H1 (cell line): ENCODE data around the gene DGKH. TPM values are rescaled to one million over a fixed set of nuclear protein-coding genes. Genes with fewer than 3 reads are reported as not detected.

Experiments used
- CTCF ChIA-PET: fragments of 300-600 bp; sonication (Branson Sonifier 250); formaldehyde crosslinking; loops from one replicate; lab custom pipeline; 2021; ENCODE audit not compliant: partially characterized antibody; lab: Charles Lee
- POLR2A ChIA-PET: fragments of 300-600 bp; sonication (Branson Sonifier 250); formaldehyde crosslinking; loops from one replicate; lab custom pipeline; 2021; ENCODE audit warnings: inconsistent platforms; ENCODE audit not compliant: partially characterized antibody; lab: Charles Lee
- DNase-seq, 2 experiments: peaks; one replicate each; pipeline versions ENCODE4 v3.0.0 to v3.0.0-alpha.2; 2010 to 2022; ENCODE audit warnings: low spot score in 2 of 2, low read depth in 1 of 2, mixed read lengths in 1 of 2
- FAIRE-seq: peaks from 2 replicates; lab custom pipeline; 2011; peaks lifted over from hg19 to GRCh38; lab: Jason Lieb, UNC
- H2AFZ ChIP-seq: 2 replicates; pipeline ENCODE4 v1.8.1; 2012; ENCODE audit warnings: low read length, inconsistent platforms
- H2AK5ac ChIP-seq: 2 replicates; pipeline ENCODE4 v1.6.1; 2013; ENCODE audit warnings: low read depth, low read length
- H2BK120ac ChIP-seq: replicated peaks from 2 replicates; pipeline ENCODE3; 2013; ENCODE audit warnings: low read depth, low read length, inconsistent platforms
- H2BK12ac ChIP-seq: 2 replicates; pipeline ENCODE4 v1.6.1; 2013; ENCODE audit warnings: low read depth, low read length
- H2BK15ac ChIP-seq: 2 replicates; pipeline ENCODE4 v1.6.1; 2013; ENCODE audit warnings: low read length
- H2BK20ac ChIP-seq: 2 replicates; pipeline ENCODE4 v1.6.1; 2013; ENCODE audit warnings: low read length
- H2BK5ac ChIP-seq: 2 replicates; pipeline ENCODE4 v1.6.1; 2013; ENCODE audit warnings: low read depth, low read length
- H3K14ac ChIP-seq: 2 replicates; pipeline ENCODE4 v1.6.1; 2013; ENCODE audit warnings: inconsistent platforms; ENCODE audit not compliant: insufficient read length
- H3K18ac ChIP-seq: 2 replicates; pipeline ENCODE4 v1.6.1; 2013; ENCODE audit warnings: low read length; ENCODE audit errors: extremely low read depth
- H3K23ac ChIP-seq: 2 replicates; pipeline ENCODE4 v1.6.1; 2013; ENCODE audit warnings: inconsistent platforms; ENCODE audit not compliant: insufficient read length
- H3K23me2 ChIP-seq: 2 replicates; pipeline ENCODE4 v1.6.1; 2013; ENCODE audit warnings: low read depth, low read length
- H3K27ac ChIP-seq: 2 replicates; pipeline ENCODE4 v1.6.1; 2011; ENCODE audit warnings: low read depth, low read length, inconsistent platforms
- H3K27me3 ChIP-seq, 4 experiments: replicated peaks in 1 of 4; 1 replicate in 1 of 4; 2 replicates in 3 of 4; pipeline versions ENCODE4 v1.6.1 to v1.8.1; 2011 to 2013; ENCODE audit warnings: low read length in 3 of 4, mild to moderate bottlenecking in 3 of 4, inconsistent platforms in 2 of 4, mixed read lengths in 2 of 4, moderate library complexity in 1 of 4; ENCODE audit not compliant: control insufficient read depth in 3 of 4, insufficient read depth in 3 of 4; ENCODE audit errors: extremely low read depth in 1 of 4
- H3K36me3 ChIP-seq, 4 experiments: 2 replicates each; pipeline versions ENCODE4 v1.6.1 to v1.8.1; 2011 to 2013; ENCODE audit warnings: mild to moderate bottlenecking in 4 of 4, low read length in 3 of 4, moderate library complexity in 2 of 4, control low read depth in 1 of 4, inconsistent platforms in 1 of 4; ENCODE audit not compliant: insufficient read depth in 4 of 4, control insufficient read depth in 2 of 4
- H3K4ac ChIP-seq: replicated peaks from 2 replicates; pipeline ENCODE3; 2013; ENCODE audit warnings: low read length, low read depth, mixed read lengths, inconsistent platforms; ENCODE audit not compliant: insufficient read length
- H3K4me1 ChIP-seq, 4 experiments: replicated peaks in 1 of 4; 1 replicate in 1 of 4; 2 replicates in 3 of 4; pipeline versions ENCODE4 v1.6.1 to v1.8.1; 2011 to 2013; ENCODE audit warnings: low read length in 3 of 4, inconsistent platforms in 2 of 4, mixed read lengths in 1 of 4; ENCODE audit not compliant: insufficient read depth in 4 of 4, control insufficient read depth in 3 of 4
- H3K4me2 ChIP-seq, 2 experiments: 2 replicates each; pipeline versions ENCODE4 v1.6.1 to v1.8.1; 2011 to 2013; ENCODE audit warnings: low read depth in 2 of 2, low read length in 2 of 2, control low read depth in 1 of 2, inconsistent platforms in 1 of 2, mild to moderate bottlenecking in 1 of 2; ENCODE audit not compliant: insufficient read depth in 1 of 2
- H3K4me3 ChIP-seq, 4 experiments: fragments of 200-600, 300-600 bp in 1 of 4; sonication (generic), shearing (Covaris generic), sonication (Bioruptor Twin) in 1 of 4; 2 replicates each; pipeline versions ENCODE4 v1.5.1 to v1.8.1; 2011 to 2016; ENCODE audit warnings: low read length in 4 of 4, low read depth in 3 of 4, control low read depth in 2 of 4, inconsistent platforms in 2 of 4, mild to moderate bottlenecking in 2 of 4, mixed read lengths in 1 of 4, moderate library complexity in 1 of 4; ENCODE audit not compliant: insufficient read depth in 2 of 4; ENCODE audit errors: extremely low read depth in 1 of 4
- H3K56ac ChIP-seq: replicated peaks from 2 replicates; pipeline ENCODE3; 2013; ENCODE audit warnings: low read depth, mild to moderate bottlenecking, mixed read lengths, low read length, inconsistent platforms; ENCODE audit not compliant: insufficient read length
- H3K79me1 ChIP-seq: 2 replicates; pipeline ENCODE4 v1.6.1; 2013; ENCODE audit warnings: low read depth, low read length, control low read depth
- H3K79me2 ChIP-seq, 2 experiments: 2 replicates each; pipeline versions ENCODE4 v1.6.1 to v1.8.1; 2012 to 2013; ENCODE audit warnings: low read length in 2 of 2, mild to moderate bottlenecking in 2 of 2, inconsistent platforms in 1 of 2; ENCODE audit not compliant: insufficient read depth in 2 of 2, control insufficient read depth in 1 of 2
- H3K9ac ChIP-seq, 4 experiments: replicated peaks in 1 of 4; 1 replicate in 1 of 4; 2 replicates in 3 of 4; pipeline versions ENCODE4 v1.6.1 to v1.8.1; 2011 to 2013; ENCODE audit warnings: low read depth in 3 of 4, low read length in 3 of 4, control low read depth in 2 of 4, mild to moderate bottlenecking in 2 of 4, moderate library complexity in 2 of 4, inconsistent platforms in 1 of 4; ENCODE audit errors: extremely low read depth in 1 of 4
- H3K9me3 ChIP-seq, 2 experiments: 2 replicates each; pipeline versions ENCODE4 v1.6.1 to v1.8.1; 2012 to 2013; ENCODE audit warnings: mild to moderate bottlenecking in 2 of 2, moderate library complexity in 2 of 2, control low read depth in 1 of 2, inconsistent platforms in 1 of 2, low read depth in 1 of 2, low read length in 1 of 2, mixed read lengths in 1 of 2; ENCODE audit not compliant: insufficient read depth in 2 of 2
- H4K20me1 ChIP-seq, 2 experiments: replicated peaks in 1 of 2; 2 replicates each; pipeline versions ENCODE3 to v1.8.1; 2011 to 2013; ENCODE audit warnings: inconsistent platforms in 2 of 2, low read length in 2 of 2, mild to moderate bottlenecking in 1 of 2; ENCODE audit not compliant: insufficient read depth in 2 of 2, control insufficient read depth in 1 of 2
- H4K5ac ChIP-seq: 2 replicates; pipeline ENCODE4 v1.6.1; 2013; ENCODE audit warnings: low read length, low read depth, mixed read lengths, inconsistent platforms; ENCODE audit not compliant: insufficient read length
- H4K8ac ChIP-seq: 2 replicates; pipeline ENCODE4 v1.8.0; 2013; ENCODE audit warnings: mild to moderate bottlenecking, moderate library complexity, low read length, inconsistent platforms; ENCODE audit not compliant: insufficient read depth; ENCODE audit errors: extremely low read depth
- H4K91ac ChIP-seq: replicated peaks from 2 replicates; pipeline ENCODE3; 2013; ENCODE audit warnings: low read length, mixed read lengths, inconsistent platforms; ENCODE audit not compliant: insufficient read length
- ASH2L ChIP-seq: fragments of 200-600, 300-600 bp; sonication (generic); IDR thresholded peaks from one replicate; pipeline ENCODE4 v1.7.1; 2017; ENCODE audit warnings: low read length
- ATF2 ChIP-seq: IDR thresholded peaks from 2 replicates; pipeline ENCODE4 v1.6.1; 2012; ENCODE audit warnings: low read length, inconsistent platforms
- BACH1 ChIP-seq: IDR thresholded peaks from 2 replicates; pipeline ENCODE4 v1.6.1; 2012; ENCODE audit warnings: low read length, improper control_type of control experiment
- FOSL1 ChIP-seq: IDR thresholded peaks from 2 replicates; pipeline ENCODE4 v1.6.1; 2011; ENCODE audit warnings: mild to moderate bottlenecking, low read depth, low read length, moderate library complexity; ENCODE audit not compliant: insufficient read depth
- TAF1 ChIP-seq: IDR thresholded peaks from 2 replicates; pipeline ENCODE4 v1.6.1; 2011; ENCODE audit warnings: mild to moderate bottlenecking, low read depth, low read length
- TCF12 ChIP-seq: IDR thresholded peaks from 2 replicates; pipeline ENCODE4 v1.6.1; 2011; ENCODE audit warnings: low read depth, mild to moderate bottlenecking, low read length
- YY1 ChIP-seq: IDR thresholded peaks from 2 replicates; pipeline ENCODE4 v1.6.1; 2011; ENCODE audit warnings: low read depth, mild to moderate bottlenecking, low read length
- WGBS, 2 experiments: shearing (Covaris generic) in 1 of 2; methylation state at CpG; one replicate each; pipeline versions ENCODE4 v1.1.6 to v1.1.7; 2013 to 2015; ENCODE audit warnings: low lambda C conversion rate in 2 of 2, mixed read lengths in 2 of 2, inconsistent platforms in 1 of 2, low coverage in 1 of 2, missing lambda C conversion rate in 1 of 2; ENCODE audit not compliant: insufficient replicate concordance in 2 of 2, insufficient coverage in 1 of 2, insufficient read length in 1 of 2; ENCODE audit errors: extremely low coverage in 1 of 2, missing lambda C conversion rate in 1 of 2; 5-methylcytosine and 5-hydroxymethylcytosine counted together
- polyA plus RNA-seq, 7 experiments: library from polyadenylated mRNA; depleted of rRNA in 3 of 7; stranded (reverse) in 5 of 7; unstranded in 2 of 7; fragments of >200 nt in 5 of 7; fragments of 200-250 nt in 2 of 7; gene quantifications; 1 replicate in 5 of 7; 2 replicates in 1 of 7; 4 replicates in 1 of 7; pipeline versions ENCODE4 v1.2.1 to v1.2.3, GENCODE V29; 2011 to 2013; ENCODE audit warnings: missing spikeins in 2 of 7, mixed read lengths in 2 of 7
- total RNA-seq: library from RNA; stranded (reverse); fragmentation: NEBNext Ultra II Directional; extraction: Animal tissue kit (Norgen Biotek cat#: 25700); gene quantifications from 2 replicates; pipeline ENCODE4 v1.2.1, GENCODE V29; 2021
- TF ChIP-seq, protein P1 (sequence below), 3 experiments: IDR thresholded peaks; 1 replicate in 2 of 3; 2 replicates in 1 of 3; pipeline versions ENCODE4 v1.5.1 to v1.6.1; 2011; ENCODE audit warnings: low read length in 3 of 3, mild to moderate bottlenecking in 3 of 3, inconsistent platforms in 2 of 3, low read depth in 1 of 3, moderate library complexity in 1 of 3; ENCODE audit not compliant: insufficient read depth in 1 of 3; ENCODE audit errors: control extremely low read depth in 1 of 3

Gene DGKH
- total and polyA plus RNA-seq, 2 of the 8 experiments (the other 6 are each of a cell fraction or from before 2014, with no cell fraction given): 2.1 to 7.9 TPM

- Histone ChIP-seq H2BK12ac (no peak overlapping the region), H3K79me2 (no peaks in the 10 kb centered on the region), H3K23me2 (no peaks in the 10 kb centered on the region), H3K4me2 (no peak overlapping the region), H3K36me3 (peaks cover 0 to 2% (median 0%) of the 10 kb centered on the region in 4 experiments; a peak in 1 of 8 replicates), H2BK20ac (no peak overlapping the region), H2BK15ac (no peak overlapping the region), H2AK5ac (no peak overlapping the region), H3K9ac (no peak overlapping the region), H3K18ac (no peak overlapping the region), H3K9me3 (no peaks in the 10 kb centered on the region), H3K4me1 (no peaks in the 10 kb centered on the region), H3K56ac (no peak overlapping the region), H4K91ac (no peak overlapping the region), H3K27me3 (no peaks in the 10 kb centered on the region; a peak in 1 of 7 replicates), H2BK120ac (no peak overlapping the region), H4K8ac (no peak overlapping the region), H4K20me1 (no peaks in the 10 kb centered on the region), H3K27ac (no peak overlapping the region), H3K79me1 (no peaks in the 10 kb centered on the region), H2BK5ac (no peak overlapping the region), H3K23ac (no peak overlapping the region), H3K4ac (no peak overlapping the region), H4K5ac (no peak overlapping the region), H3K14ac (no peak overlapping the region), H2AFZ (no peak overlapping the region), H3K4me3 (no peak overlapping the region)
- FAIRE-seq (no peak), DNase-seq (no peak)
- WGBS, 2 experiments: 87% methylated on average over 6 of the region's 6 CpGs; no CpG with 5 or more reads in 1 of the 2 experiments
- CTCF ChIA-PET: interaction anchor here (0.6 to 1.4 kb wide), 2 partner anchors 161 to 388 kb away, joined by 3 to 5 read pairs; no protein-coding TSS in a partner anchor
- POLR2A ChIA-PET: interaction anchor here (0.6 to 0.7 kb wide), 2 partner anchors 139 to 215 kb away, joined by 3 to 5 read pairs; no protein-coding TSS in a partner anchor
- no peak for TF ChIP-seq ATF2
- TF ChIP-seq TAF1: no peak
- TF ChIP-seq FOSL1: no peak
- TF ChIP-seq ASH2L: no peak
- TF ChIP-seq, protein P1, sequence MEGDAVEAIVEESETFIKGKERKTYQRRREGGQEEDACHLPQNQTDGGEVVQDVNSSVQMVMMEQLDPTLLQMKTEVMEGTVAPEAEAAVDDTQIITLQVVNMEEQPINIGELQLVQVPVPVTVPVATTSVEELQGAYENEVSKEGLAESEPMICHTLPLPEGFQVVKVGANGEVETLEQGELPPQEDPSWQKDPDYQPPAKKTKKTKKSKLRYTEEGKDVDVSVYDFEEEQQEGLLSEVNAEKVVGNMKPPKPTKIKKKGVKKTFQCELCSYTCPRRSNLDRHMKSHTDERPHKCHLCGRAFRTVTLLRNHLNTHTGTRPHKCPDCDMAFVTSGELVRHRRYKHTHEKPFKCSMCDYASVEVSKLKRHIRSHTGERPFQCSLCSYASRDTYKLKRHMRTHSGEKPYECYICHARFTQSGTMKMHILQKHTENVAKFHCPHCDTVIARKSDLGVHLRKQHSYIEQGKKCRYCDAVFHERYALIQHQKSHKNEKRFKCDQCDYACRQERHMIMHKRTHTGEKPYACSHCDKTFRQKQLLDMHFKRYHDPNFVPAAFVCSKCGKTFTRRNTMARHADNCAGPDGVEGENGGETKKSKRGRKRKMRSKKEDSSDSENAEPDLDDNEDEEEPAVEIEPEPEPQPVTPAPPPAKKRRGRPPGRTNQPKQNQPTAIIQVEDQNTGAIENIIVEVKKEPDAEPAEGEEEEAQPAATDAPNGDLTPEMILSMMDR (IDR thresholded peaks at IDR 0.05; ENCODE audit: control extremely low read depth in 1 of 3, insufficient read depth in 1 of 3, low read depth in 1 of 3, low read length in 3 of 3): no peak
- no peak for TF ChIP-seq BACH1
- no peak for TF ChIP-seq TCF12
- TF ChIP-seq YY1: no peak
Observed at GRCh38 chr13:42055500-42056085, 7.1 kb downstream of the DGKH start.
